Glomerular visceral epithelial cell (primary cell): ENCODE results near the gene RGS19.
A peak's percentile ranks its signal among the peaks of the same experiment; 100 is the strongest.

Experiments
- DNase-seq: peaks from one replicate; pipeline ENCODE4 v3.0.0-alpha.2; 2016; ENCODE audit errors: extremely low spot score

RGS19 gene

GRCh38 chr20:64064145-64064698 is 15.1 kb downstream of the RGS19 start:
- peak; percentile 81 for DNase-seq

DNA sequence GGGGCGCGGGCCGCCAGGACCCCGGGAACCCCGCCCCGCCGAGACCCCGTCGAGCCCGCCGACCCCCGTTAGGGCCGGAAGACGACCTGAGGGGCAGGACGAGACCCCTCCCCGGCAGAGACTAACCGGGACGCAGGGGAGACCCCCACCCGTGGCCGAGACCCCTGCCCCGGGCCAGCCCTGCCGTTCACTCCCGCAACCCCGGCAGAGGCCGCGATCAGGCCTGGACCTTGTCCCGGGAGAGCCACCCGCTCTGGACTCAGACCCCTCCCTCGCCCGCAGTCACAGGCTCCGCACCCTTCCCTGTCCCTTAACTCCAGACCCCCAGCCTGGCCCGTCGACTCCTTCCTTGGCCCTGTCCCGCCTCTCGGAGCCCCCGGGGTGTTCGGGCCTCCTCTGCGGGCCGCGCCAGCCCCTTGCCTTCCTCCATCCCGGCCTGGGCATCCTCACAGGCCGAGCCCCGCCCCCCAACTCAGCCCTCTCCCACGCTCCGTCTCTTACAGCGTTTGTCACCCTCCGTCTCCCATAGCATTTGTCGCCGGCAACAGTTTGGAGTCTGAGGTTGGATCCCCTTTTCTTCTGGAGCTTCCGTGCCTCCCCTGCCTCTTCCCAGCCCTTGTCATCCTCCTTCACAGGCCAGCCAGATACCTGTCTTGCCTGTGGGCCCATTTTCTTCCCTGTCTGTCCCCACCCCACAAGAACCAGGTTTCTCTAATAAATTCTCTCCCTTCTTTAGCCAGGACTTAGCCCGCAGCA is 15.8 kb downstream of the RGS19 start:
- DNase-seq, result no peak

GRCh38 chr20:64062596-64063388 is 16.5 kb downstream of the RGS19 start, which contains the start of gene TCEA2:
TSS of gene TCEA2 (plus strand) at chr20:64063198. CDS start at chr20:64063313, 115 bp downstream.
- peak; percentile 96 for DNase-seq

DNA sequence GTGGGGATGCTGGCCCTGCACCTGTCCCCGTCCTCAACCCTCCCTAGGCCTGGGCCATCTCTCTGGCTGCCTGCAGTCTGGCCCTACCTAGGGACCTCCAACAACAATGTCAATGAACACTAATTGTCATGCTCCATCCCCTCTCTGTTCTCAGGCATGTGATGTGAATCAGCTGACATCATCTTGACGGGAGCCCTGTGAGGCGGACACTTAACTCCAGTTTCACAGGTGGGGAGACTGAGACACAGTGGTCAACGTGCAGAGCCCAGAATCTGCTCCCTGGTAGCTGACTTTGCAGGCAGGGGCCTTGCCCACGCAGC is 17.1 kb downstream of the RGS19 start:
- no peak for DNase-seq

- peak; percentile 41 for DNase-seq
Measured at GRCh38 chr20:64058536-64058935, 20.8 kb downstream of the RGS19 start.

- peak; percentile 78 for DNase-seq
Measured at GRCh38 chr20:64057628-64058498, 21.5 kb downstream of the RGS19 start.

- DNase-seq, result no peak
Measured at GRCh38 chr20:64056889-64057627, 22.3 kb downstream of the RGS19 start.

GRCh38 chr20:64056639-64056888 is 22.8 kb downstream of the RGS19 start:
- no peak for DNase-seq

GRCh38 chr20:64055893-64056638 is 23.3 kb downstream of the RGS19 start:
- peak; percentile 64 for DNase-seq

DNA sequence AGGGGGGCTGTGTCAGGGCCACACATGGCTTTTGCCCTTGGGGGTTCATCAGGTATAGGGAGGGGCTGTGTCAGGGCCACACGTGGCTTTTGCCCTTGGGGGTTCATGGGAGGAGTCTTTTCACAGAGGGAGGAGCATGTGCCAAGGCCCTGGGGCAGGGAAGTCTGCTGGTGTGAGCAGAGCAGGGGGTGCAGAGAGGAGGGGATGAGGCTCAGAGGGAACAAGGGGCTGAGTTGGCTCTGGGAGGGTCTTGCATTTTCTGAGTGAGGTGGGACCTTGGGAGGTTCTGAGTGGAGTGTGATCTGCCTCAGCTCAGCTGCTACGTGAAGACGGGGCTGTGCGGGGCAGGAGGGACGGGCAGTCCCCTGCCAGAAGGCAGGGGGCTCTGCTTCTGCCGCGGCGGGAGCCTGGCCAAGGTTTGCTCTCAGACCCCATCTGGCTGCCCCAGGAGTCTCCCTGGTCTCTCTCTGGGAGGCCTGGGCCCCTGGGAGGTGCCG is 23.9 kb downstream of the RGS19 start:
- no peak for DNase-seq

DNA sequence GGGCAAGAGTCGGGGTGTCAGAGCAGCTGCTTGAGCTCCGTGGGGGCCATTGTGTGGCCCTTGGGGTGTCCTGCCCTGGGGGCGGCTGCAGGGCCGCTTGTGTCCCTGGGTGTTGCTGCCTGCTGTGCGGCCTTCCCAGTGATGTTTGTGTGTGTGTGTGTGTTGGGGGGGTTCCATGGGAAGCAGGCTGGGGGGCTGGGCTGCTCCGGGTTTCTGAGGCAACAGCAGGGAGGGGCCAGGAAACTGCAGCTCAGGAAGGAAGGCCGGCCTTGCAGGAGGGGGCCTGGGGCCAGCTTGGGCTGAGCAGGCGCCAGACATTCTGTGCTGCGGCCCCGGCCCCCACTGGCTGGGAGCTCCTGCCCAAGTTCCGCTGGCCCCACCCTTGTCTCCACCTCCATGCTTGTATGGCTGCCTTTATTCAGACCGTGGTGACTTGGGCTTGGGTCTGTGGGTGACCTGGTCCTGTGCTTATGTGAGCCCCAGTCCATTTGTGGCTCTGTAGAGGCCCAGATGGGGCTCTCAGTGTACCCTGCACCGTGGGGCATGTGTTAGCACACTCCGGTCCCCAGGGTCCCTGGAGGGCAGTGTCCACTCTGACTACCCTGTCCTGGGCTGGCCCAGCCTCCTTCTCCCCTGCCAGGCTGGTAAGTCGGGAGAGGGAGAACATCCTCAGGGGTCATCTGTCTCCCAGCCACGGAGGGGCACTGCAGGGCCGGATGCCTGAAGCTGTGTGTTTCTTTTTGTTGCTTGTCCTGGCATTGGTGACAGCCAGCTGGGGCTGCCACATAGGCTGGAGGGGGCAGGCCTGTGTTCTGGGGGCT is 25.3 kb downstream of the RGS19 start:
- no peak for DNase-seq

DNA sequence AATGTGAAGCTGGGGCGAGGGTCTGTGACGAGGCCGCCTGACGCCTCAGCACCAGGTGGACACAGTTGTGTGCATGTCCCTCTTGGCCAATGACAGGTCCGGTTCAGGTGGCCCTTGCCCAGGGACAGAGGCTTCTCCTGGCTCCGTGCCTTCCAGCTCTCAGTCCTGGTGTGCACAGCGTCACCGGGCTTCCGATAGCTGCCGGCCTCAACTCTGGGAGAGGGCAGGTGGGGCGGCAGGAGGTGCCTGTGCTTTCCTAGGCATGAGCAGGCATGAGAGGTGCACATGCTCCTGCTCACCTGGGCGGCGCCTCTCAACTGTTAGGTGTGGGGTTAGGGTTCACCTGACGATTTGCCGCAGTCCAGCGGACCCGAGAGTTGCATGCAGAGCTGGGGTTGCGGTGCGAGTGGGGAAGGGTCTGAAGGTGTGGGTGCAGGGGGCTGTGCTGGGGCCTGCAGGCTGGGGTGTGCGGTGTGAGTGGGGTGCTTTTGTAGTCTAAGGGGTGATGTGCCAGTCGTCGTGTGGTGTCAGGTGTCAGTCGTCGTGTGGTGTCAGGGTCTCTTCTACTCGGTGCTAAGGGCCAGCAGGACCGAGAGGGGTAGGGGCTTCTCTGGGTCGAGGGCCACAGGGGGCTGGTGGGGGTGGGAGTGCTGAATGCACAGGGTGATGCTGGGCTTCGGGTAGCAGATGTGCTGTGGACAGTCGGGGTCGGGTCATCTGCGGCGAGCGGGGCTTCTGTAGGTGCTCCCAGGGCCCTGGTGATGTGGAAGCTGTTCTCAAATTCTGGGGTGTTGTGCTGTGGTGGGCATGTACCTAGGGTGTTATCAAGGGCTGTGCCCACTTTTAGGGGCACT is 26.1 kb downstream of the RGS19 start:
- DNase-seq, result no peak

DNA sequence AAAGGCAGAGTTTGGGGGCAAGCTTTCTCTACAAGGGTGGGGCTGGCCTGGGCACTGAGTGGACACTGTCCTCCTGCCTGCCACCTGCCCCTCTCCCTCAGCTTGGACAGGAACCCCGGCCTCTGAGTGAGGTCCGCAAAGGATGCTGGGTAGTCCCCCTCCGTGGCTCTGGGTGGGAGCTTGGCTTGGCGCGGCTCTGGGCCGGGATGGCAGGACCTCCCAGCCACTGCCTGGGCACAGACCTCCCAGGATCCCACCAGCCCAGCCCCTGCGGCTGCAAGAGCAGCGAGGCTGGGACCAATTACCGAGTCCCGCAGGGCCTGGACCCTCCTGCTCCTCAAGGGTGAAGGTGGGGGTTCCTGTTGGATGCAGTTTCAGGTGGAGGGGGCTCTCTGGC is 27.0 kb downstream of the RGS19 start:
- no peak for DNase-seq

GRCh38 chr20:64051561-64052325 is 27.6 kb downstream of the RGS19 start:
- no peak for DNase-seq

DNA sequence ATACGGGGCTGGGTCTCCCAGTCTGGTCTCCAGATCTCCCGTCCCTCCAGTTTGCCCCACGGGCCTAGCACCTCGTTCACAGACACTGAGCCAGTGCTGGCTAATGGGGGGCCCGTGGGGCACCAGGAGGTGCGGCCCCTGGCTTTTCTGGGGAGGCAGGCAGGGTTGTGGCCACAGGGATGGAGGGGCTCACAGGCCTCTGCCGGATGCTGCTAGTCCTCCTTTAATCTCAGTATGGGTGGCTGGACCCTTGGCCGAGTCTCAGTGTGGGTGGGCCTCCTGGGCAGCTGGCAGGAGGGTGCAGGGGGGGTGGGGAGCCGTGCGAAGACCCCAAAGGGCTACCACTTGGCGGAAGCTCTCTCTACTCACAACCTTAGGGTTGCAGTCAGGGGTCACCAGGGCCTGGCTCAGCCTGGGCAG is 28.3 kb downstream of the RGS19 start:
- DNase-seq, result no peak

DNA sequence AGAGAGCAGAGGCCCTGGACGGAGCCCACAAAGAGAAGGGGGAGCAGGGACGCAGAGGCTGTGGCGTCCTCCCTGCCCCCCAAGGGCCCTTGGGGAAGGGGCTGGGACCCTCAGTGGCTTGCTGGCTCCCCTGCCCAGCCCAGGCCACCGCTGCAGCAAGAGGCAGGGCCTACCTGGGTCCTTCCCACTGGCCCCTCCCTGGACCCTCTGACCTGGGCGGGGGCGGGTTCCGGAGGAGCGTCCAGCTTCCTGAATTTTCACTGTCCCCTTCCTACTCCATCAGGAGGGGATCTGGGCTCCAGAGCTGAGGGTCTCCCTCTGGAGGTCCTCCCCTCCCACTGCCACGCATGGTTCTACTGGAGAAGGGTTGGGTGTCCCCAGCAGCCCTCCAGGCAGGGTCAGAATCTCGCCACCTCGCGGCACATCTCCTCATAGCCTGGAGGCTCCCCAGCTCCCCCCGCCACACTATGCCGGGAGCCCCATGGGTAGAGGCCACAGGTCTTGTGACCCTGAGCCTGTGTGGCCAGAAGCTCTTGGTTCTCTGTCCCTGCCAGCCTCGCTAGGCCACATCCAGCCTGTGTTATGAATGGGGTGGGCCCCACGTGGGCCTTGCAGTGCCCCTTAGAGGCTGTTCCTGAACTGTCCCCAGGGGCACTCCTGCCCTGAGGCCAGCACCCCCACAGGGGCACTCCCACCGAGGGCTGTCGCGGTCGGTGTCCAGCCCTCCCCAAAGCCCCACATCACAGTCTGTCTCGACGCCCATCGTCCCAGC is 28.9 kb downstream of the RGS19 start:
- DNase-seq, result no peak

DNA sequence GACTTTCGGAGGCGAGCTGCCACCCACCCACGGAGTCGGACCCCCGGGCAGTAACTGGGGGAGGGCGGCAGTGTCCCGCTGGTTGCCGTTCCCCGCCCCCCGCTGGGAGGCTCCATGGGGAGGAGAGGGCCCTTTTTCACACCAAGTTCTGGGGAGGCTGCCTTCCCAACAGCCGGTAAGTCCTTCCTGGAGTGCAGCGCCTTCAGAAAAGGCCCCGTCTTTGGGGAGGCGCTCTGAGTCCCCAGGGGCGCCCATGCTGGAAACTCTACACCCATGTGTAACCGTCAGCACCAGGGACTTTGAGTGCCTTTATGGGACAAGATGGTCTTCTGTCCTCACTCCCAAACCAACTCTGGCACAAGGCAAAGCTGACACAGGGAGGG is 29.4 kb downstream of the RGS19 start:
- no peak for DNase-seq
